PC-3 (cell line): ENCODE measurements around the gene CDCA4.

Source experiments
- EZH2 ChIP-seq: fragments of 300-600 bp; sonication (generic); IDR thresholded peaks from one replicate; pipeline ENCODE4 v1.6.1; 2017; ENCODE audit warnings: antibody characterized with exemption, mild to moderate bottlenecking, low read length; ENCODE audit not compliant: unreplicated experiment
- TF ChIP-seq, protein P1 (sequence below): fragments of 300-600 bp; sonication (generic); conservative IDR thresholded peaks from 2 replicates; pipeline ENCODE4 v1.5.1; 2017; ENCODE audit warnings: antibody characterized with exemption, low read depth, mild to moderate bottlenecking, low read length

DNA sequence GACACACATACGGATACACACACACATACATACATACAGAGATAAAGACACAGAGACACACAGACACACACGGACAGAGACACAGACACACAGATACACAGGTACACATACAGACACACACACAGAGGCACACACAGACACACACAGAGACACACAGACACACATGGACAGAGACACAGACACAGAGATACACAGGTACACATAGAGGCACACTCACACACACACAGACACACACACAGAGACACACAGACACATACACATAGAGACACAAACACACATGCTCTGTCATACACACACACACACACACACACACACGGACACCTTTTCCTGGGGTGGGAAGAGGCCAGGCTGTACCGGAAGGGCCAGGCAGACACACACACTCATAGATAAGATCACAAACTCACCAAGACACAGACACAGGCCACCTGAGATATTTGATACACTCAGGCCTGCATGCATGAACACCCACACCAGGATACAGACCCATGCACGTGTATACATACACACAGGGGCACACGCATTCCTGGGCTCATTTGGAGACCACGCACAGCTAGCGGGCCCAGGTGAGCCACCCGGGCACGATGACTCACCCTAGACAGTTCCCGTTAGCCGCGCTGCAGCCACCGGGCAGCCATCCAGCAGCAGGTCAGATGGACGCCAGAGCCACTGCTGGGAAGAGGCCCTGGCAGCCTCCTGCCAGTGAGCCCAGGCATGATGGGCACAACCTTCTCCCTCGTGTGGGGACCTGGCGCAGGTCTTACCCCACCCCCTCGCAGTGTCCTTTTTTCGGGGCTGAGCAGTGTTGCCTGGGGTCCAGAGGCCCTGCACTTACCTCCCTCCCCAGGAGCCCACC, 40.9 kb downstream of the CDCA4 start:
- TF ChIP-seq, protein P1, sequence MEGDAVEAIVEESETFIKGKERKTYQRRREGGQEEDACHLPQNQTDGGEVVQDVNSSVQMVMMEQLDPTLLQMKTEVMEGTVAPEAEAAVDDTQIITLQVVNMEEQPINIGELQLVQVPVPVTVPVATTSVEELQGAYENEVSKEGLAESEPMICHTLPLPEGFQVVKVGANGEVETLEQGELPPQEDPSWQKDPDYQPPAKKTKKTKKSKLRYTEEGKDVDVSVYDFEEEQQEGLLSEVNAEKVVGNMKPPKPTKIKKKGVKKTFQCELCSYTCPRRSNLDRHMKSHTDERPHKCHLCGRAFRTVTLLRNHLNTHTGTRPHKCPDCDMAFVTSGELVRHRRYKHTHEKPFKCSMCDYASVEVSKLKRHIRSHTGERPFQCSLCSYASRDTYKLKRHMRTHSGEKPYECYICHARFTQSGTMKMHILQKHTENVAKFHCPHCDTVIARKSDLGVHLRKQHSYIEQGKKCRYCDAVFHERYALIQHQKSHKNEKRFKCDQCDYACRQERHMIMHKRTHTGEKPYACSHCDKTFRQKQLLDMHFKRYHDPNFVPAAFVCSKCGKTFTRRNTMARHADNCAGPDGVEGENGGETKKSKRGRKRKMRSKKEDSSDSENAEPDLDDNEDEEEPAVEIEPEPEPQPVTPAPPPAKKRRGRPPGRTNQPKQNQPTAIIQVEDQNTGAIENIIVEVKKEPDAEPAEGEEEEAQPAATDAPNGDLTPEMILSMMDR = no peak
- TF ChIP-seq EZH2 = no peak
